Left lung (tissue), 10 donors: ENCODE data around the gene ZNF714. TPM values are rescaled to one million over a fixed set of nuclear protein-coding genes. Genes with fewer than 3 reads are reported as not detected.

Source experiments
- ATAC-seq: fragments of 200-7000 bp; cut with Tn5 transposase; one replicate; pipeline ENCODE4 v1.9.1; 2020; ENCODE audit warnings: moderate library complexity
- DNase-seq, 4 donors: peaks; one replicate each; pipeline ENCODE4 v3.0.0-alpha.2; 2013 to 2020
- H3K27ac ChIP-seq, 2 donors: fragments of 200-600 bp; sonication (generic) in 1 of 2; one replicate each; pipeline versions ENCODE4 v1.5.0 to v1.8.0; 2020 to 2021
- H3K27me3 ChIP-seq, 2 donors: fragments of 200-600 bp; sonication (generic) in 1 of 2; one replicate each; pipeline versions ENCODE4 v1.5.0 to v1.8.0; 2020 to 2021
- H3K36me3 ChIP-seq, 2 donors: fragments of 200-600 bp; sonication (generic) in 1 of 2; one replicate each; pipeline versions ENCODE4 v1.5.0 to v1.8.0; 2020 to 2021
- H3K4me1 ChIP-seq, 2 donors: fragments of 200-600 bp; one replicate each; pipeline ENCODE4 v1.8.0; 2021
- H3K4me3 ChIP-seq, 2 donors: fragments of 200-600 bp; sonication (generic) in 1 of 2; one replicate each; pipeline versions ENCODE4 v1.5.0 to v1.8.0; 2020 to 2021; ENCODE audit warnings: mild to moderate bottlenecking in 1 of 2
- H3K9me3 ChIP-seq, 2 donors: fragments of 200-600 bp; sonication (generic) in 1 of 2; one replicate each; pipeline versions ENCODE4 v1.5.0 to v1.8.0; 2020 to 2021
- CTCF ChIP-seq, 2 donors: fragments of 200-600 bp; sonication (generic) in 1 of 2; IDR thresholded peaks; one replicate each; pipeline versions ENCODE4 v1.5.0 to v1.8.0; 2021; ENCODE audit warnings: antibody characterized with exemption in 2 of 2
- intact Hi-C, 2 donors: fragments of 100-400 bp; cut with DNase I; formaldehyde crosslinking; loops; one replicate each; pipeline versions ENCODE4 v1.11.2 to v1.14.2; 2022
- polyA plus RNA-seq, 6 donors: library from polyadenylated mRNA; unstranded; fragments of 120-200 nt; gene quantifications; one replicate each; pipeline ENCODE4 v1.2.1, GENCODE V29; 2013; ENCODE audit not compliant: insufficient read length in 6 of 6
- total RNA-seq, 2 donors: library from RNA; stranded (reverse); fragmentation: NEBNext Ultra II Directional; extraction: Animal tissue kit (Norgen Biotek cat#: 25700); gene quantifications; one replicate each; pipeline ENCODE4 v1.2.1, GENCODE V29; 2021
- donor health status: DM: no; HTN: yes; CAD: no.
- donor health status: DM: no; HTN: no; CAD: no.

ZNF714 gene
- total and polyA plus RNA-seq, 8 donors, result 13.2 to 30.7 (median 16.3) TPM

DNA sequence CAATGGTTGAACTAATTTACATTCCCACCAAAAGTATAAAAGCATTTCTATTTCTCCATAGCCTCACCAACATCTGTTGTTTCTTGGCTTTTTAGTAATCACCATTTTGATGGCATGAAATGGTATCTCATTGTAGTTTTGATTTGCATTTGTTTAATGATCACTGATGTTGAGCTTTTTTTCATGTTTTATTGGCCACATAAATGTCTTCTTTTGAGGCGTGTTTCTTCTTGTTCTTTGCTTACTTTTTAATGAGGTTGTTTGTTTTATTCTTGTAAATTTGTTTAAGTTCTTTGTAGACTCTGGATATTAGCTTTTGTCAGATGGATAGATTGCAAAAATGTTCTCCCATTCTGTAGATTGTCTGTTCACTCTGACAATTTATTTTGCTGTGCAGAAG lies 28.2 kb downstream of the ZNF714 start:
- Histone ChIP-seq H3K9me3 (peaks cover 0 to 37% of the 10 kb centered on the region in 2 donors), H3K4me1 (no peaks in the 10 kb centered on the region), H3K4me3 (no peak overlapping the region), H3K27me3 (no peaks in the 10 kb centered on the region), H3K27ac (no peak overlapping the region), H3K36me3 (peaks cover 0 to 36% of the 10 kb centered on the region in 2 donors)
- DNase-seq (no peak), ATAC-seq (no peak)
- intact Hi-C loops, result no loop called here
- no peak for TF ChIP-seq CTCF (IDR thresholded peaks at IDR 0.05)

DNA sequence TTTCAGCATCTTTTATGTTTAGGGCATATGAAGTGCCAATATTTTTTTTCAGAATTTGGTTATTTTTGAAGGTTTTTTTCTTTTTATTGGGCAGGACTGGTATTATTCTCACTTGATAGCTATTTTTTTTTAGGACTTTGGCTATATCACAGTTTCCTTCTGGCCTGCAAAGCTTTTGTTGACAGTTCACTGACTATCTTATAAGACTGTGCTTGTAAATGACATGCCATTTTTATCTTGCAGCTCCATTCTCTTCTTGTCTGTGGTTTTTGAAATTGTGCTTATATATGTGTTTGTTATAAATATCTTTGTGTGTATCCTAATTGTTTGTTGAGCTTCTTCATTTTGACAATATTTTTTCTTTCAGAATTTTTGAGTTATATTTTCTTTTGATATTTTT lies 33.4 kb downstream of the ZNF714 start:
- no peak overlapping the region for H3K27ac ChIP-seq
- H3K27me3 ChIP-seq, result no peaks in the 10 kb centered on the region
- H3K4me3 ChIP-seq, result no peak overlapping the region
- ATAC-seq, result no peak
- intact Hi-C loops, result no loop called here
- no peak for DNase-seq
- no peaks in the 10 kb centered on the region for H3K4me1 ChIP-seq
- no peak for TF ChIP-seq CTCF (IDR thresholded peaks at IDR 0.05)
- peaks cover 0 to 46% of the 10 kb centered on the region in 2 donors for H3K36me3 ChIP-seq
- H3K9me3 ChIP-seq, result peaks cover 0 to 64% of the 10 kb centered on the region in 2 donors

GRCh38 chr19:21117041-21117907 lies 35.3 kb downstream of the ZNF714 start:
- no peak for DNase-seq
- peak; percentile 49 for ATAC-seq
- no peaks in the 10 kb centered on the region for H3K4me1 ChIP-seq
- H3K4me3 ChIP-seq, result no peak overlapping the region
- peaks cover 0 to 49% of the 10 kb centered on the region in 2 donors for H3K36me3 ChIP-seq
- intact Hi-C loops, result no loop called here
- H3K27me3 ChIP-seq, result no peaks in the 10 kb centered on the region
- H3K27ac ChIP-seq, result no peak overlapping the region
- peaks cover 0 to 66% of the 10 kb centered on the region in 2 donors for H3K9me3 ChIP-seq
- no peak for TF ChIP-seq CTCF (IDR thresholded peaks at IDR 0.05)

GRCh38 chr19:21126078-21126477 lies 44.1 kb downstream of the ZNF714 start:
- no peak for TF ChIP-seq CTCF (IDR thresholded peaks at IDR 0.05)
- H3K9me3 ChIP-seq, result peaks cover 0 to 20% of the 10 kb centered on the region in 2 donors
- H3K27ac ChIP-seq, result no peak overlapping the region
- no peaks in the 10 kb centered on the region for H3K36me3 ChIP-seq
- no peaks in the 10 kb centered on the region for H3K4me1 ChIP-seq
- no peak overlapping the region for H3K4me3 ChIP-seq
- ATAC-seq (no peak), DNase-seq (no peak)
- no peaks in the 10 kb centered on the region for H3K27me3 ChIP-seq
- intact Hi-C loops, result no loop called here

DNA sequence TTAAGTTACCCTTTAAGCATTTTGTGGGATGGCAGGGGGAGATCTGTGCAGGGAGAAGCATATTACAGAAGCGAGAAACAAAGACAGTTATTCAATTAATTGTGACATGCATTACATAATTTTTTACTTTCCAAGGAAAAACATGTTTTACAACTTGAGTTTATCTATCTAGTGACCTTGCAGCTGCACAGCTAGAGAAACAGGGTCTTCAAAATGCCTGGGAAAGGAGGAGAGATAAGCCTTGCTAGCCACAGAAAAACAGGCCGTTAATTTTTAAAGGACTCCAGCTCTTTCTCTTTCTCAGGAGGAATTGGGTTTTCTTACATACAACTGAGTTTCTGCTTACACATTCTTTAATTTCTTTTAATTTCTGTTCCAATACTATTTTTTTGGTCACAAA lies 45.0 kb downstream of the ZNF714 start:
- Histone ChIP-seq H3K27ac (no peak overlapping the region), H3K27me3 (no peaks in the 10 kb centered on the region), H3K36me3 (no peaks in the 10 kb centered on the region), H3K4me1 (no peaks in the 10 kb centered on the region), H3K9me3 (peaks cover 0 to 18% of the 10 kb centered on the region in 2 donors), H3K4me3 (no peak overlapping the region)
- DNase-seq (no peak), ATAC-seq (no peak)
- intact Hi-C loops, result no loop called here
- no peak for TF ChIP-seq CTCF (IDR thresholded peaks at IDR 0.05)
